RPMI7951 (cell line): ENCODE results near the gene RIOK3. TPM values are rescaled to one million over a fixed set of nuclear protein-coding genes. Genes with fewer than 3 reads are reported as not detected.
"Not testable (repeated sequence)": the region's sequence is repeated elsewhere in the genome, so short reads cannot be mapped to it uniquely, and the experiment has no call there.

Experiments used
- DNase-seq: peaks from one replicate; pipeline ENCODE4 v3.0.0-alpha.2; 2012; ENCODE audit warnings: low read depth
- total RNA-seq: library from RNA; depleted of rRNA; stranded (reverse); fragments of >200 nt; shearing (Covaris generic); gene quantifications from 2 replicates; pipeline ENCODE4 v1.2.3, GENCODE V29; 2014; rRNA removed

The RIOK3 gene
- 40.7 and 58.0 TPM in 2 replicates for total RNA-seq

GRCh38 chr18:23452728-23453679, at the start of gene RIOK3:
Gene RIOK3 (plus strand): TSS chr18:23453287. CDS start chr18:23453440, 153 bp downstream.
- DNase-seq, result peak; percentile 96

GRCh38 chr18:23403310-23403709, 49.8 kb upstream of the RIOK3 start:
- DNase-seq, result no peak

- no peak for DNase-seq
These were observed 47.5 kb upstream of the RIOK3 start for GRCh38 chr18:23405636-23406035.

GRCh38 chr18:23406271-23406787, 46.8 kb upstream of the RIOK3 start:
- no peak for DNase-seq

GRCh38 chr18:23412351-23412964, 40.6 kb upstream of the RIOK3 start:
- DNase-seq, result no peak

- no peak for DNase-seq
These were observed 37.6 kb upstream of the RIOK3 start for GRCh38 chr18:23415515-23415914.

GRCh38 chr18:23416298-23416697, 36.8 kb upstream of the RIOK3 start:
- DNase-seq, result no peak

GRCh38 chr18:23421277-23421676, 31.8 kb upstream of the RIOK3 start:
- DNase-seq, result no peak

- peak; percentile 76 for DNase-seq
These were observed 30.2 kb upstream of the RIOK3 start for GRCh38 chr18:23422751-23423418.

GRCh38 chr18:23424616-23425015, 28.5 kb upstream of the RIOK3 start:
- DNase-seq, result no peak

GRCh38 chr18:23428821-23429220, 24.3 kb upstream of the RIOK3 start:
- DNase-seq, result no peak

GRCh38 chr18:23429538-23429937, 23.5 kb upstream of the RIOK3 start:
- DNase-seq, result not testable (repeated sequence)

GRCh38 chr18:23433360-23433759, 19.7 kb upstream of the RIOK3 start:
- no peak for DNase-seq

- DNase-seq, result peak; percentile 68
These were observed 15.6 kb upstream of the RIOK3 start for GRCh38 chr18:23437357-23438045.

- DNase-seq, result no peak
These were observed 15.1 kb upstream of the RIOK3 start for GRCh38 chr18:23438046-23438377.

GRCh38 chr18:23438608-23439366, 14.3 kb upstream of the RIOK3 start:
- no peak for DNase-seq

GRCh38 chr18:23440131-23440530, 13.0 kb upstream of the RIOK3 start:
- no peak for DNase-seq

- DNase-seq, result no peak
These were observed 10.1 kb upstream of the RIOK3 start for GRCh38 chr18:23442958-23443357.

GRCh38 chr18:23448291-23448690, 4.8 kb upstream of the RIOK3 start:
- DNase-seq, result no peak

- DNase-seq, result no peak
These were observed 3.1 kb upstream of the RIOK3 start for GRCh38 chr18:23450022-23450421.

- no peak for DNase-seq
These were observed 2.1 kb upstream of the RIOK3 start for GRCh38 chr18:23451011-23451410.
